Keratinocyte (primary cell): ENCODE measurements around the gene ONECUT1. TPM values are rescaled to one million over a fixed set of nuclear protein-coding genes. Genes with fewer than 3 reads are reported as not detected.

Experiments used
- DNase-seq: peaks from one replicate; pipeline ENCODE4 v3.0.0-alpha.2; 2011; ENCODE audit warnings: low read depth, missing footprints, low spot score
- FAIRE-seq: peaks from 2 replicates; lab custom pipeline; 2011; peaks lifted over from hg19 to GRCh38; lab: Jason Lieb, UNC
- H2AFZ ChIP-seq: 2 replicates; pipeline ENCODE4 v1.6.0; 2012; ENCODE audit warnings: low read length, control low read depth, inconsistent platforms; ENCODE audit not compliant: control insufficient read depth
- H3K27ac ChIP-seq: 2 replicates; pipeline ENCODE4 v1.5.1; 2011; ENCODE audit warnings: low read length; ENCODE audit not compliant: control insufficient read depth, insufficient read depth
- H3K27me3 ChIP-seq: 3 replicates; pipeline ENCODE4 v1.6.0; 2011; ENCODE audit warnings: low read length; ENCODE audit not compliant: control insufficient read depth, insufficient read depth; ENCODE audit errors: extremely low read depth
- H3K36me3 ChIP-seq, 2 experiments: 2 replicates in 1 of 2; 3 replicates in 1 of 2; pipeline ENCODE4 v1.5.1; 2011; ENCODE audit warnings: low read length in 2 of 2, mild to moderate bottlenecking in 1 of 2; ENCODE audit not compliant: control insufficient read depth in 2 of 2, insufficient read depth in 2 of 2; ENCODE audit errors: extremely low read depth in 1 of 2
- H3K4me1 ChIP-seq: 3 replicates; pipeline ENCODE4 v1.5.1; 2011; ENCODE audit warnings: low read length; ENCODE audit not compliant: control insufficient read depth, insufficient read depth; ENCODE audit errors: extremely low read depth
- H3K4me2 ChIP-seq: 3 replicates; pipeline ENCODE4 v1.6.0; 2011; ENCODE audit warnings: low read depth, low read length; ENCODE audit not compliant: control insufficient read depth, insufficient read depth; ENCODE audit errors: extremely low read depth
- H3K4me3 ChIP-seq, 3 experiments: fragments of 200-600 bp in 1 of 3; sonication (generic) in 1 of 3; 2 replicates in 2 of 3; 3 replicates in 1 of 3; pipeline ENCODE4 v1.5.1; 2011 to 2016; ENCODE audit warnings: low read length in 3 of 3, mild to moderate bottlenecking in 3 of 3, control low read depth in 2 of 3, inconsistent platforms in 1 of 3, low read depth in 1 of 3, mixed read lengths in 1 of 3, mixed run types in 1 of 3, moderate library complexity in 1 of 3; ENCODE audit not compliant: control insufficient read depth in 2 of 3, insufficient read depth in 2 of 3; ENCODE audit errors: extremely low read depth in 1 of 3
- H3K79me2 ChIP-seq: 2 replicates; pipeline ENCODE4 v1.6.0; 2012; ENCODE audit warnings: low read length; ENCODE audit not compliant: control insufficient read depth, insufficient read depth
- H3K9ac ChIP-seq: 3 replicates; pipeline ENCODE4 v1.6.0; 2011; ENCODE audit warnings: low read length; ENCODE audit not compliant: control insufficient read depth, insufficient read depth; ENCODE audit errors: extremely low read depth
- H3K9me1 ChIP-seq: 3 replicates; pipeline ENCODE4 v1.6.0; 2011; ENCODE audit warnings: low read length; ENCODE audit not compliant: control insufficient read depth, insufficient read depth; ENCODE audit errors: extremely low read depth
- H3K9me3 ChIP-seq: 2 replicates; pipeline ENCODE4 v1.5.1; 2012; ENCODE audit warnings: low read depth, low read length; ENCODE audit not compliant: control insufficient read depth
- H4K20me1 ChIP-seq: 3 replicates; pipeline ENCODE4 v1.6.0; 2011; ENCODE audit warnings: low read length; ENCODE audit not compliant: control insufficient read depth, insufficient read depth; ENCODE audit errors: extremely low read depth
- EZH2 ChIP-seq: IDR thresholded peaks from one replicate; pipeline ENCODE4 v1.6.1; 2012; ENCODE audit warnings: inconsistent platforms, mild to moderate bottlenecking, low read length, moderate library complexity
- dilution Hi-C: fragments of 300-500 bp; cut with MboI; formaldehyde crosslinking; loops from one replicate; pipeline ENCODE4 v1.7.0; 2020; ENCODE audit warnings: low sequenced_read_pairs; ENCODE audit not compliant: extremely low pct_ligation_motif_present
- polyA plus RNA-seq, 5 experiments: library from polyadenylated mRNA; depleted of rRNA in 3 of 5; stranded (reverse) in 3 of 5; stranded (forward) in 1 of 5; unstranded in 1 of 5; fragments of >200 nt; gene quantifications; 1 replicate in 1 of 5; 2 replicates in 3 of 5; 3 replicates in 1 of 5; pipeline versions ENCODE4 v1.2.1 to v1.2.3, GENCODE V29; 2011 to 2012; ENCODE audit warnings: missing spikeins in 2 of 5, low read depth in 1 of 5, low replicate concordance in 1 of 5
- TF ChIP-seq, protein P1 (sequence below), 3 experiments: IDR thresholded peaks in 1 of 3; conservative IDR thresholded peaks in 1 of 3; optimal IDR thresholded peaks in 1 of 3; 2 replicates in 2 of 3; 3 replicates in 1 of 3; pipeline versions ENCODE3 to v1.5.1; 2011; ENCODE audit warnings: low read length in 3 of 3, mild to moderate bottlenecking in 3 of 3, moderate library complexity in 2 of 3, control low read depth in 1 of 3, inconsistent platforms in 1 of 3; ENCODE audit not compliant: insufficient read depth in 2 of 3; ENCODE audit errors: extremely low read depth in 1 of 3

The ONECUT1 gene
- polyA plus RNA-seq, 1 donor (not counting 4 experiments of a cell fraction or from before 2014, with no cell fraction given) = not detected

- FAIRE-seq = no peak
- TF ChIP-seq EZH2 = peak; percentile 52
- TF ChIP-seq, protein P1, sequence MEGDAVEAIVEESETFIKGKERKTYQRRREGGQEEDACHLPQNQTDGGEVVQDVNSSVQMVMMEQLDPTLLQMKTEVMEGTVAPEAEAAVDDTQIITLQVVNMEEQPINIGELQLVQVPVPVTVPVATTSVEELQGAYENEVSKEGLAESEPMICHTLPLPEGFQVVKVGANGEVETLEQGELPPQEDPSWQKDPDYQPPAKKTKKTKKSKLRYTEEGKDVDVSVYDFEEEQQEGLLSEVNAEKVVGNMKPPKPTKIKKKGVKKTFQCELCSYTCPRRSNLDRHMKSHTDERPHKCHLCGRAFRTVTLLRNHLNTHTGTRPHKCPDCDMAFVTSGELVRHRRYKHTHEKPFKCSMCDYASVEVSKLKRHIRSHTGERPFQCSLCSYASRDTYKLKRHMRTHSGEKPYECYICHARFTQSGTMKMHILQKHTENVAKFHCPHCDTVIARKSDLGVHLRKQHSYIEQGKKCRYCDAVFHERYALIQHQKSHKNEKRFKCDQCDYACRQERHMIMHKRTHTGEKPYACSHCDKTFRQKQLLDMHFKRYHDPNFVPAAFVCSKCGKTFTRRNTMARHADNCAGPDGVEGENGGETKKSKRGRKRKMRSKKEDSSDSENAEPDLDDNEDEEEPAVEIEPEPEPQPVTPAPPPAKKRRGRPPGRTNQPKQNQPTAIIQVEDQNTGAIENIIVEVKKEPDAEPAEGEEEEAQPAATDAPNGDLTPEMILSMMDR (optimal IDR thresholded peaks at IDR 0.05 in 1 of 3, IDR thresholded peaks at IDR 0.05 in 1 of 3, conservative IDR thresholded peaks at IDR 0.05 in 1 of 3; ENCODE audit: extremely low read depth in 1 of 3, insufficient read depth in 2 of 3, low read length in 3 of 3) = no peak
- peaks cover 100% of the 10 kb centered on the region for H3K27me3 ChIP-seq
- dilution Hi-C loops = loop anchor here (25.0 kb wide), 1 partner anchor 389 kb away; no protein-coding TSS in a partner anchor
- no peak overlapping the region for H3K4me2 ChIP-seq
- no peak overlapping the region for H3K9ac ChIP-seq
- H4K20me1 ChIP-seq = no peaks in the 10 kb centered on the region
- no peak overlapping the region for H3K4me3 ChIP-seq
- no peaks in the 10 kb centered on the region for H3K4me1 ChIP-seq
- no peaks in the 10 kb centered on the region for H3K9me3 ChIP-seq
- no peak overlapping the region for H2AFZ ChIP-seq
- H3K27ac ChIP-seq = no peak overlapping the region
- no peaks in the 10 kb centered on the region for H3K36me3 ChIP-seq
- H3K79me2 ChIP-seq = no peaks in the 10 kb centered on the region
- DNase-seq = no peak
- H3K9me1 ChIP-seq = no peaks in the 10 kb centered on the region
Observed at GRCh38 chr15:52797625-52798501, 7.7 kb upstream of the ONECUT1 start.

DNA sequence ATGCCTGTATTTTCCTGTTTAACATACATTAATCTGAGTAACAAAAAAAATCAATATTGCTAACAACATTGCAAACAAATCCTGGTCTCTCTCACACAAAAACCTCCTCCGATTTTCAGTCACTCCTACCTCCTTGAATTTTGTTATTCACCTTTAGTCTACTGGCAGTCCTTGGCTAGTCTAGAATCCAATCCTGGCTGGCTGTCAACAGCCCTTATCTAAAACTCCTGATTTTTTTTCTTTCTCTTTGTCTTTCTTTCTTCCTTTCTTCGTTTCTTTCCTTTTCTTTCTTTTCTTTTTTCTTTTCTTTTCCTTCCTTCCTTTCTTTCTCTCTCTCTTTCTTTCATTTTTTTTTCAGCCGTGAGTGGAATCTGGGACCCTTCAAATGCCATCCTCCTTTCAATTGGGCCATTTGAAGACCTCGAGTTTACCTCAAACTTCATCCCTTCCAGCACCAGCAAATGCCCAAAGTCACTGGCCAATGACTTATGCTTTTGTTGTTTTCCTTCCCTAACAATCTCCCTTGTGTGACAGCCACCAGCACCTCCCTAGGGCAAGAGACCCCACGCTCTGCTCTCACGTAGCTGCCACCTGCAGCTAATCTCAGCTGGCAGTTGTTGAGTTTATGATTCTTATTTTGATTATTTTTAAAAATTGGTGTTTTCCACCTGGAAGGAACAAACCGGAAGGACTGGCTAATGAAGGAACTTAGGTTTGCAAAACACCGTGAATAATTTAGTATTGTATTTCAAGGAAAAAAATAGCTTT, 6.8 kb upstream of the ONECUT1 start:
- Histone ChIP-seq H4K20me1 (no peaks in the 10 kb centered on the region), H3K9ac (no peak overlapping the region), H3K4me3 (no peak overlapping the region), H3K36me3 (no peaks in the 10 kb centered on the region), H3K27me3 (peaks cover 99% of the 10 kb centered on the region), H2AFZ (no peak overlapping the region), H3K4me2 (no peak overlapping the region), H3K4me1 (no peaks in the 10 kb centered on the region), H3K9me3 (no peaks in the 10 kb centered on the region), H3K79me2 (no peaks in the 10 kb centered on the region), H3K9me1 (no peaks in the 10 kb centered on the region), H3K27ac (no peak overlapping the region)
- dilution Hi-C loops = loop anchor here (25.0 kb wide), 1 partner anchor 390 kb away; no protein-coding TSS in a partner anchor
- no peak for FAIRE-seq
- TF ChIP-seq, protein P1 (optimal IDR thresholded peaks at IDR 0.05 in 1 of 3, IDR thresholded peaks at IDR 0.05 in 1 of 3, conservative IDR thresholded peaks at IDR 0.05 in 1 of 3; ENCODE audit: extremely low read depth in 1 of 3, insufficient read depth in 2 of 3, low read length in 3 of 3) = no peak
- TF ChIP-seq EZH2 = no peak
- no peak for DNase-seq
